ENCODE measurements around the gene IRF4.

IRF4 gene

DNA sequence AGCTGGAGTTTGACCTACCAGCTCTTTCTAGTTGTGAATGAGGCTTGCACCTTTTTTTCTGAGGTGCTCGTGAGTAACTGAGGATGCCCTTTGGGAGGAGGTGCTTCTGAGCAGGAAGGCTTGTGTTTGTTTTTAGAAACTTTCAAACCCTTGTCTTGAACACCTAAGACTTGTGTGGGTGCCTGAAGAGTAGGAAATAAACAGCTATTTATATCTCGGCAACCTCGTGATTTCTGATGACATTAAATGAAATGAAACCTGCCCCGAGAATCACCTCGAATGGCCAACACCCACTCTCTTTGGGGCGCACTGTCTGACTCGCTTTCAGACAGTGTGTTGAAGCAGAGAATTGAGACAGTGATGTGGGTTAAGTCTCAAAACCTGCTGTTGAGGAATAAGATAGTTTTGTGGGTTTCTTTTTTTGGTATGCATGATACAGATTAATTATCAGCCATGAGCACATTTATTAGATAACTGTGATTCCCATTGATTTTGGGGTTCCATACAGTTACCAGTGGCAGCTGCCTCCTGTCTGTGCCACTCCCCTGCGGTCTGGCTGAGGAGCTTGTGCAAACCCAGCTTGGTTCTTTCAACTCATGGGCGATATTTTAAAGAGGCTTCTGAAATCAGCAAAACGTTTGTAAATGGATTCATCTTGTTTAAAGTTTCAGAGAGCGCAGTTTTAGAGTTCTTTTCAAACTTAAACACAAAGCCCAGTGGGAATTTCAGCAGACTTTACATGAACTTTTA is 8.4 kb downstream of the IRF4 start (continued):
- TF ChIP-seq GLIS3 (CRISPR knock-in tag; IDR thresholded peaks at IDR 0.05), result no peak
- TF ChIP-seq OSR1 (CRISPR knock-in tag; IDR thresholded peaks at IDR 0.05), result no peak
- TF ChIP-seq, protein P1, sequence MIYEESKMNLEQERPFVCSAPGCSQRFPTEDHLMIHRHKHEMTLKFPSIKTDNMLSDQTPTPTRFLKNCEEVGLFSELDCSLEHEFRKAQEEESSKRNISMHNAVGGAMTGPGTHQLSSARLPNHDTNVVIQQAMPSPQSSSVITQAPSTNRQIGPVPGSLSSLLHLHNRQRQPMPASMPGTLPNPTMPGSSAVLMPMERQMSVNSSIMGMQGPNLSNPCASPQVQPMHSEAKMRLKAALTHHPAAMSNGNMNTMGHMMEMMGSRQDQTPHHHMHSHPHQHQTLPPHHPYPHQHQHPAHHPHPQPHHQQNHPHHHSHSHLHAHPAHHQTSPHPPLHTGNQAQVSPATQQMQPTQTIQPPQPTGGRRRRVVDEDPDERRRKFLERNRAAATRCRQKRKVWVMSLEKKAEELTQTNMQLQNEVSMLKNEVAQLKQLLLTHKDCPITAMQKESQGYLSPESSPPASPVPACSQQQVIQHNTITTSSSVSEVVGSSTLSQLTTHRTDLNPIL (CRISPR knock-in tag; IDR thresholded peaks at IDR 0.05; ENCODE audit: low read depth), result no peak
- no peak for TF ChIP-seq ZNF565 (CRISPR knock-in tag; conservative IDR thresholded peaks at IDR 0.05; ENCODE audit: low read depth)

DNA sequence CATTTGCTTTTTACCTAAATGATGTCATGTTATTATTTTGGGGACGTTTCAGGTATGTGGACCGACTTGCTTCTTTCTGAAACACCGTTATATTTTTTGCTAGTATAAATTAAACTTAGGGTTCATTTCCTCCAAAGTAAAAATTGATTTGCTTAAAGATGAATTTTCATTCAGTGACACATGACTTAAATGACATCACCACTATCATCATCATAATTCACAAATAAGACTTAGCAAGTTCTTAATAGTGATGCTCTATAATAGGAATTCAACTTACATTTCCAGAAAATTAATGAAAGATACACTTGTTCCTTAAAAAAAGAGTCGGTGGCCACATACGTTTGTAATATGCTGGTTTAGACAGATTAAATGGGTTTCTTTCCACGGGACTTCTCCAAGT is 9.3 kb downstream of the IRF4 start:
- ATAC-seq, result no peak
- TF ChIP-seq, protein P2, sequence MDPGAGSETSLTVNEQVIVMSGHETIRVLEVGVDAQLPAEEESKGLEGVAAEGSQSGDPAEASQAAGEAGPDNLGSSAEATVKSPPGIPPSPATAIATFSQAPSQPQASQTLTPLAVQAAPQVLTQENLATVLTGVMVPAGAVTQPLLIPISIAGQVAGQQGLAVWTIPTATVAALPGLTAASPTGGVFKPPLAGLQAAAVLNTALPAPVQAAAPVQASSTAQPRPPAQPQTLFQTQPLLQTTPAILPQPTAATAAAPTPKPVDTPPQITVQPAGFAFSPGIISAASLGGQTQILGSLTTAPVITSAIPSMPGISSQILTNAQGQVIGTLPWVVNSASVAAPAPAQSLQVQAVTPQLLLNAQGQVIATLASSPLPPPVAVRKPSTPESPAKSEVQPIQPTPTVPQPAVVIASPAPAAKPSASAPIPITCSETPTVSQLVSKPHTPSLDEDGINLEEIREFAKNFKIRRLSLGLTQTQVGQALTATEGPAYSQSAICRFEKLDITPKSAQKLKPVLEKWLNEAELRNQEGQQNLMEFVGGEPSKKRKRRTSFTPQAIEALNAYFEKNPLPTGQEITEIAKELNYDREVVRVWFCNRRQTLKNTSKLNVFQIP (CRISPR knock-in tag; IDR thresholded peaks at IDR 0.05; ENCODE audit: borderline replicate concordance, low read depth), result no peak
- TF ChIP-seq, protein P3, sequence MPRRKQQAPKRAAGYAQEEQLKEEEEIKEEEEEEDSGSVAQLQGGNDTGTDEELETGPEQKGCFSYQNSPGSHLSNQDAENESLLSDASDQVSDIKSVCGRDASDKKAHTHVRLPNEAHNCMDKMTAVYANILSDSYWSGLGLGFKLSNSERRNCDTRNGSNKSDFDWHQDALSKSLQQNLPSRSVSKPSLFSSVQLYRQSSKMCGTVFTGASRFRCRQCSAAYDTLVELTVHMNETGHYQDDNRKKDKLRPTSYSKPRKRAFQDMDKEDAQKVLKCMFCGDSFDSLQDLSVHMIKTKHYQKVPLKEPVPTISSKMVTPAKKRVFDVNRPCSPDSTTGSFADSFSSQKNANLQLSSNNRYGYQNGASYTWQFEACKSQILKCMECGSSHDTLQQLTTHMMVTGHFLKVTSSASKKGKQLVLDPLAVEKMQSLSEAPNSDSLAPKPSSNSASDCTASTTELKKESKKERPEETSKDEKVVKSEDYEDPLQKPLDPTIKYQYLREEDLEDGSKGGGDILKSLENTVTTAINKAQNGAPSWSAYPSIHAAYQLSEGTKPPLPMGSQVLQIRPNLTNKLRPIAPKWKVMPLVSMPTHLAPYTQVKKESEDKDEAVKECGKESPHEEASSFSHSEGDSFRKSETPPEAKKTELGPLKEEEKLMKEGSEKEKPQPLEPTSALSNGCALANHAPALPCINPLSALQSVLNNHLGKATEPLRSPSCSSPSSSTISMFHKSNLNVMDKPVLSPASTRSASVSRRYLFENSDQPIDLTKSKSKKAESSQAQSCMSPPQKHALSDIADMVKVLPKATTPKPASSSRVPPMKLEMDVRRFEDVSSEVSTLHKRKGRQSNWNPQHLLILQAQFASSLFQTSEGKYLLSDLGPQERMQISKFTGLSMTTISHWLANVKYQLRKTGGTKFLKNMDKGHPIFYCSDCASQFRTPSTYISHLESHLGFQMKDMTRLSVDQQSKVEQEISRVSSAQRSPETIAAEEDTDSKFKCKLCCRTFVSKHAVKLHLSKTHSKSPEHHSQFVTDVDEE (CRISPR knock-in tag; IDR thresholded peaks at IDR 0.05), result no peak
- no peak for TF ChIP-seq ZC3H10 (CRISPR knock-in tag; IDR thresholded peaks at IDR 0.05)
- TF ChIP-seq, protein P4, sequence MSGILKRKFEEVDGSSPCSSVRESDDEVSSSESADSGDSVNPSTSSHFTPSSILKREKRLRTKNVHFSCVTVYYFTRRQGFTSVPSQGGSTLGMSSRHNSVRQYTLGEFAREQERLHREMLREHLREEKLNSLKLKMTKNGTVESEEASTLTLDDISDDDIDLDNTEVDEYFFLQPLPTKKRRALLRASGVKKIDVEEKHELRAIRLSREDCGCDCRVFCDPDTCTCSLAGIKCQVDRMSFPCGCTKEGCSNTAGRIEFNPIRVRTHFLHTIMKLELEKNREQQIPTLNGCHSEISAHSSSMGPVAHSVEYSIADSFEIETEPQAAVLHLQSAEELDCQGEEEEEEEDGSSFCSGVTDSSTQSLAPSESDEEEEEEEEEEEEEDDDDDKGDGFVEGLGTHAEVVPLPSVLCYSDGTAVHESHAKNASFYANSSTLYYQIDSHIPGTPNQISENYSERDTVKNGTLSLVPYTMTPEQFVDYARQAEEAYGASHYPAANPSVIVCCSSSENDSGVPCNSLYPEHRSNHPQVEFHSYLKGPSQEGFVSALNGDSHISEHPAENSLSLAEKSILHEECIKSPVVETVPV (CRISPR knock-in tag; IDR thresholded peaks at IDR 0.05), result no peak
- TF ChIP-seq, protein P5, sequence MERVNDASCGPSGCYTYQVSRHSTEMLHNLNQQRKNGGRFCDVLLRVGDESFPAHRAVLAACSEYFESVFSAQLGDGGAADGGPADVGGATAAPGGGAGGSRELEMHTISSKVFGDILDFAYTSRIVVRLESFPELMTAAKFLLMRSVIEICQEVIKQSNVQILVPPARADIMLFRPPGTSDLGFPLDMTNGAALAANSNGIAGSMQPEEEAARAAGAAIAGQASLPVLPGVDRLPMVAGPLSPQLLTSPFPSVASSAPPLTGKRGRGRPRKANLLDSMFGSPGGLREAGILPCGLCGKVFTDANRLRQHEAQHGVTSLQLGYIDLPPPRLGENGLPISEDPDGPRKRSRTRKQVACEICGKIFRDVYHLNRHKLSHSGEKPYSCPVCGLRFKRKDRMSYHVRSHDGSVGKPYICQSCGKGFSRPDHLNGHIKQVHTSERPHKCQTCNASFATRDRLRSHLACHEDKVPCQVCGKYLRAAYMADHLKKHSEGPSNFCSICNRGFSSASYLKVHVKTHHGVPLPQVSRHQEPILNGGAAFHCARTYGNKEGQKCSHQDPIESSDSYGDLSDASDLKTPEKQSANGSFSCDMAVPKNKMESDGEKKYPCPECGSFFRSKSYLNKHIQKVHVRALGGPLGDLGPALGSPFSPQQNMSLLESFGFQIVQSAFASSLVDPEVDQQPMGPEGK (CRISPR knock-in tag; IDR thresholded peaks at IDR 0.05; ENCODE audit: borderline replicate concordance), result no peak
- TF ChIP-seq ARNTL (CRISPR knock-in tag; IDR thresholded peaks at IDR 0.05; ENCODE audit: borderline replicate concordance, low read depth), result no peak
- TF ChIP-seq RARB (CRISPR knock-in tag; IDR thresholded peaks at IDR 0.05), result no peak
- TF ChIP-seq ZNF8 (CRISPR knock-in tag; IDR thresholded peaks at IDR 0.05), result no peak
- no peak for TF ChIP-seq ZFP30 (CRISPR knock-in tag; IDR thresholded peaks at IDR 0.05)
- TF ChIP-seq, protein P1 (CRISPR knock-in tag; IDR thresholded peaks at IDR 0.05; ENCODE audit: low read depth), result no peak
- no peak for TF ChIP-seq GLIS3 (CRISPR knock-in tag; IDR thresholded peaks at IDR 0.05)
- TF ChIP-seq BACH2 (CRISPR knock-in tag; IDR thresholded peaks at IDR 0.05; ENCODE audit: borderline replicate concordance), result no peak
- no peak for TF ChIP-seq CSDC2 (CRISPR knock-in tag; IDR thresholded peaks at IDR 0.05)
- TF ChIP-seq ZNF70 (CRISPR knock-in tag; IDR thresholded peaks at IDR 0.05), result no peak
- no peak for TF ChIP-seq SNAI2 (CRISPR knock-in tag; IDR thresholded peaks at IDR 0.05)
- TF ChIP-seq ISL1 (CRISPR knock-in tag; IDR thresholded peaks at IDR 0.05), result no peak
- no peak for TF ChIP-seq ZNF565 (CRISPR knock-in tag; conservative IDR thresholded peaks at IDR 0.05; ENCODE audit: low read depth)
- no peak for TF ChIP-seq OSR1 (CRISPR knock-in tag; IDR thresholded peaks at IDR 0.05)
- no peak for TF ChIP-seq ZFP3 (CRISPR knock-in tag; IDR thresholded peaks at IDR 0.05)

Data from SK-N-SH treated with all-trans-retinoic acid at 6 μM for 48 hours (cell line).